Stimulated activated naive CD8-positive, alpha-beta T cell treated with anti-CD3 and anti-CD28 coated beads, Interleukin-15, amount 100 ng/mL, for 72 hours (primary cell): ENCODE measurements around the gene ABCC8.

Experiments
- ATAC-seq: fragments of 150-1000 bp; cut with Tn5 transposase; 2 replicates; pipeline ENCODE4 v1.10.0; 2021; ENCODE audit warnings: mild to moderate bottlenecking, moderate library complexity
- DNase-seq, 2 donors: peaks; one replicate each; pipeline ENCODE4 v3.0.0; 2021 to 2022
- H3K27ac Mint-ChIP-seq, 2 donors: one replicate each; pipeline ENCODE4 v1.8.0; 2022; ENCODE audit warnings: mild to moderate bottlenecking in 2 of 2, mixed read lengths in 2 of 2, moderate library complexity in 2 of 2
- H3K27me3 Mint-ChIP-seq: one replicate; pipeline ENCODE4 v1.8.0; 2022; ENCODE audit warnings: mixed read lengths
- H3K4me1 Mint-ChIP-seq: one replicate; pipeline ENCODE4 v1.8.0; 2022; ENCODE audit warnings: mild to moderate bottlenecking, mixed read lengths
- H3K4me3 Mint-ChIP-seq, 2 donors: one replicate each; pipeline ENCODE4 v1.8.0; 2022; ENCODE audit warnings: mild to moderate bottlenecking in 2 of 2, mixed read lengths in 2 of 2, moderate library complexity in 1 of 2
- H3K9me3 Mint-ChIP-seq, 2 donors: one replicate each; pipeline ENCODE4 v1.8.0; 2022; ENCODE audit warnings: mixed read lengths in 2 of 2

ABCC8 gene

DNA sequence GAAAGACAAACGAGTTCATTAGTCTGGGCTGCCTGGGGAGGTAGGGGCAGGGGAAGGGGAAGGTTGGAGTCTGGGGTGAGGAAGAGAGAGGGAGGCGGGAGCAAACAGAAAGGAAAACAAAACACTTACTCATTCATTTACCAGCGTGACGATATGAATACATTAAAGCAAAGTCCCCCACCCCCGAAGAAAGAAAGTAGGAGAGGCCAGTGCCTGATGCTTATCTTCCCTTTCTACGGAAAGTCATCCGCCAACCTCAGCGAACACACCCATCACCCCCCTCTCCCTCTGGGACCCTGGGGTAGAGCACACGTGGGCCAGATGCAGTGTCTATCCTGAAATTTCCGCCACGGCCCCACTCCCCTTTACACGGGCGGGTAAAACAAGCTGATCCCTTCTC, 13.7 kb downstream of the ABCC8 start:
- ATAC-seq (no peak), DNase-seq (no peak)
- Mint-ChIP-seq H3K27ac (no peak overlapping the region), H3K27me3 (peaks cover 13% of the 10 kb centered on the region), H3K4me3 (no peak overlapping the region), H3K9me3 (no peaks in the 10 kb centered on the region), H3K4me1 (no peaks in the 10 kb centered on the region)

DNA sequence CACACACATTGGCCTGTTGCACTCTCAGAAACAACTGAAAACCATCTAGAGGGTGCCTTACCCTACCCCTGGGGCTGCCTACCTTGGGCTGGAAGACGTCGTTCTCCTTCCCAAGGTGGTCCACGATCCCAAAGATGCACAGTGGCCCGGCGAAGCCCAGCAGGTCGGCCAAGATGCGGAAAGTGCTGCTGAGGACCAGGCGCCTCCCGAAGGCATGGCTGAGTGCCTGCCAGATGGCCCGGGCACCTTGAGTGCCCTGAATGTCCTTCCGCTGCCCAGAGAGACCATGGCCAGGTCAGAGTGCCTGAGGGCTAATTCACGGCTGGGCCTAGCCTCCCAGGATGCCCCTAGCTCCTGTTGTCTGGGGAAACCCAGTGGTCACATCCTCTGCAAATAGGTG, 16.2 kb downstream of the ABCC8 start:
- H3K4me1 Mint-ChIP-seq = no peaks in the 10 kb centered on the region
- H3K4me3 Mint-ChIP-seq = no peak overlapping the region
- ATAC-seq (no peak), DNase-seq (no peak)
- H3K9me3 Mint-ChIP-seq = no peaks in the 10 kb centered on the region
- peaks cover 22% of the 10 kb centered on the region for H3K27me3 Mint-ChIP-seq
- no peak overlapping the region for H3K27ac Mint-ChIP-seq

DNA sequence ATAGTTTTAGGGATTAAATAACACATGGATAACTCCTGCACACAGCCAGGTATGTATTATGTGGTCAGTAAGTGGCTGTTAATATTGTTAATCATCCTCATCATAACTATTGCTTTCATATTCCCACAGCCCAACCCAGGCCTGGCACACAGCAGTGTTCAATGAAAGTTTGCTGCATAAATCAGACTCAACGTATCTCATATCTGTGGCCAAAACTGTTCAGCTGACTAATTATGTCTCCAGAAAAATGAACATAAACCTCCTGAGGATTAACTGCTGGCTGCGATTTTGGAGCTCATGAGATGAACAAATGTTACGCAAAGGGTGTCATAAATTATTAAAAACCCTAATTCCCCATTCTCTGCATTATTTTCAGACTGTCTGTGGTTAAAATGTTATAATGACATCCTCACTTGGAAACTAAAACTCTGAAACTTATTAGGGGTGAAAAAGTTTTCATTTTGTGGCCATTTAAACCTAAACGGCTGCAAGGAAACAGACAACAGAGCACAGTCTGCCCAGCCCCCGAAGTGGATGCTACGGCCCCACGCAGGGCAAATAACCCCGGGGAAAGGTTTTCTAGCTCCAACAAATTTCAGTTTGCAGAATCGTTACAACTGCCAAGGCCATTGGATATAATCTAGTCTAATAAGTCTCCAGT, 17.3 kb downstream of the ABCC8 start:
- DNase-seq (no peak), ATAC-seq (no peak)
- Mint-ChIP-seq H3K27ac (no peak overlapping the region), H3K4me3 (no peak overlapping the region), H3K9me3 (no peaks in the 10 kb centered on the region), H3K27me3 (peaks cover 22% of the 10 kb centered on the region), H3K4me1 (no peaks in the 10 kb centered on the region)

DNA sequence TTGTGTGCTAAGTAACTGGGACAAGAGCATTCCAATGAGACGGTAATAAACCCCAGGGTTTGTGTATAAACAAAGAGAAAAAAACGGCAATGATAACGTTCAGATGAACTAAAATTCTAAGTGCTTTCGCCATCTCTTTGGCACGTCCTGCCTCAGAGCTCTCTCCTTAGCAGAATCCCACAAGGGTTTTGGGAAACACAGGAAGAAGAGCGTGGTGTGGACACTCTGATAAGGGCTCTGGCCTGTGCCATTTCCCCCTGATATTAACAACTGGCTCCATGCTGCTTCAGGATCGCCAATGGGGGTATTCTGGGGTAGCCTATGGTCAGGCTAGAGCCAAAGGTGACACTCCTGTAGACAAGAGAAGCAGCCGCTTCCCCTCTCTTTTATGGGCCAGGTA, 18.4 kb downstream of the ABCC8 start:
- Mint-ChIP-seq H3K27ac (no peak overlapping the region), H3K4me1 (no peaks in the 10 kb centered on the region)

DNA sequence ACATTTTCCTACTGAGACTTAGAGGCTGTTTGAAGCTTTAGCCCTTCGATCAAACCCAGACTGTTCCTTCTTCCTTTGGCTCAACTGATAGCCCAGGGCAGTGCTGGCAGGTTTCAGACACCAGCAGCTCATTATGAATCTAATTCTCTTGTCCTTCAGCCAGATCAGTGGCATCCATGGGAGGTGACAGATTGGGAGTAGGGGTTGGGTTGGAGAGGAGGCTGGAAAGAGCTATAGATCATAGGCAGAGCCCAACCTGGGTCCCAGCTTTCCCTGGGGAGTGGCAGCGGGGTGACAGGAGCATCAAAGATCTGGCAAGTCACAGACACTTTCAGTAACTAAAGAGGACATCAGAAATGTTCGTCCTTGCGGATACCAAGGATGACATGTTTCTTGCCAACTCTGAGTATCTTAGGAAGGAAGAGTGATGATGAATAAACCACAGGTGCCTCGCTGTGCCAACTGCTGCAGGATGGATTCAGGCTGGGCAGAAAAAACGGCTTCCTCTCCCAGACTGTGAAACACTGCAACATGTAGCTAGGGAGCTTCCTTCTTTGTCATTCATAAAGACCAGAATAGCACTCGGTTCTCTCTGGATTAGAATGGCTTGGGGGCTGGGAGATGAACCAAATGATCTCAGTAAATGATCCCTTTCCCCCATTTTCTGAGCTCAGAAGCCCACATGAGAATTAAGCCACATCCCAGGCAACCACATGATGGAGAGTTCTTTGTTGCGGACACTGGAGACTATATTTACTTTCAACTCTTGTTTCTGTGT, 19.1 kb downstream of the ABCC8 start:
- H3K4me3 Mint-ChIP-seq = no peak overlapping the region
- no peak overlapping the region for H3K27ac Mint-ChIP-seq
- no peaks in the 10 kb centered on the region for H3K4me1 Mint-ChIP-seq
- DNase-seq (no peak), ATAC-seq (no peak)
- peaks cover 22% of the 10 kb centered on the region for H3K27me3 Mint-ChIP-seq
- H3K9me3 Mint-ChIP-seq = no peaks in the 10 kb centered on the region

More for the DNA sequence above, 18.4 kb downstream of the ABCC8 start:
- Mint-ChIP-seq H3K9me3 (no peaks in the 10 kb centered on the region), H3K4me3 (no peak overlapping the region), H3K27me3 (peaks cover 22% of the 10 kb centered on the region)
- ATAC-seq (no peak), DNase-seq (no peak)

DNA sequence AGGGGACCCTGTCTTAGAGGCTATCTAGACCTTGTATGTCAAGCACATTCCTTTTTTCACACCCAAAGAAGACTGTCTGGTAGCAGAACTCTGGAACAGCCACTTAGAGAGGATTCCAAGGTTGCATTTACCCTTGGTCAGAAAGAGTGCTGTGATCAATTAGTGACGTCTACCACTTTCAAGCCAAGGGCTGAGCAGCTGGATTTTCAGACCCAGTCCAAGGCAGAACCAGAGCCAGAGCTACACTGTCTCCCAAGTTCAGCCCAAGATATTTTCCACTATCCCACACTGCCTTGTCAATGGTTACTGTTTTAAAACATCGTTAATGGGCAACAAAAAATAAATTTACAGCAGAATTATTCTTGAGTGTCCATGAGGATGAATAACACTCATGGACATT, 24.0 kb downstream of the ABCC8 start:
- Mint-ChIP-seq H3K4me1 (no peaks in the 10 kb centered on the region), H3K27ac (no peak overlapping the region), H3K4me3 (no peak overlapping the region), H3K9me3 (no peaks in the 10 kb centered on the region), H3K27me3 (peaks cover 19% of the 10 kb centered on the region)
- no peak for DNase-seq
- ATAC-seq = no peak

DNA sequence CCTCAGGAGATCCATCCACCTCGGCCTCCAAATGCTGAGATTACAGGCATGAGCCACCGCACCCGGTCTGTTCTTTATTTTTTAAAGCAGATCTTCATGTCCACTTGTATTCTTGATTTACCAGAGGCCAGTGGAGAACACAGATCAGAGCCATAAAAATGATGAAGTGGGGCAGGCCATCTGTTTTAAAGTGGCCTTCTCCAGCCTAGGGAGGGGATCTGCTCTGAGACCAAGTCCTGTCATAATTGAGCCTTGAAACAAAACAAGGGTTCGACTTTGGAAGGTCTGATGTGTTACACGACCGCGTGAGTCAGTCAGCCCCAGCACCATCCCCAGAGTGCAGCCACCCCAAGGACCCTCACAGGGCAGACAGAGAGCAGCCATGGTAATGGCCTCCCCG, 27.5 kb downstream of the ABCC8 start:
- no peaks in the 10 kb centered on the region for H3K9me3 Mint-ChIP-seq
- no peak overlapping the region for H3K4me3 Mint-ChIP-seq
- no peak for DNase-seq
- H3K27ac Mint-ChIP-seq = no peak overlapping the region
- no peak for ATAC-seq
- peaks cover 6% of the 10 kb centered on the region for H3K27me3 Mint-ChIP-seq
- no peaks in the 10 kb centered on the region for H3K4me1 Mint-ChIP-seq

DNA sequence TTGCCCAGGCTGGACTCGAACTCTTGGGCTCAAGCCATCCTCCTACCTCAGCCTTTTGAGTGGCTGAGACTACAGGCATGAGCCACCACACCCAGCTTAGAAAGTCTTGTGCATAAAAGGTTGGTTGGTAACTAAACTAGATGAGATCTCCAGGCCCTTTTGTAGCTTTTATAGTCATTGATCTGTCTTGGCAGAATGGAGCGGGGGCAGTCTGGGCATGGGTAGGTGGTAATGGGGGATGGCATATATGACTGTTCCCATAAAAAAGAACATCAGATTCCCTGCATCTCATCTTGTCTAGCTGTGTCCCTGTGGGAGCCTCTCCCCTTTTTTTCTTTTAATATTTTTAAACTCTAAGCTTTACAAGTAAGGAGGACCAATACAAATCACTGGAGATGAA, 30.2 kb downstream of the ABCC8 start:
- Mint-ChIP-seq H3K4me1 (no peaks in the 10 kb centered on the region), H3K27me3 (peaks cover 8% of the 10 kb centered on the region), H3K27ac (no peak overlapping the region), H3K4me3 (no peak overlapping the region), H3K9me3 (peaks cover 0 to 2% of the 10 kb centered on the region in 2 donors)
- ATAC-seq (no peak), DNase-seq (no peak)

DNA sequence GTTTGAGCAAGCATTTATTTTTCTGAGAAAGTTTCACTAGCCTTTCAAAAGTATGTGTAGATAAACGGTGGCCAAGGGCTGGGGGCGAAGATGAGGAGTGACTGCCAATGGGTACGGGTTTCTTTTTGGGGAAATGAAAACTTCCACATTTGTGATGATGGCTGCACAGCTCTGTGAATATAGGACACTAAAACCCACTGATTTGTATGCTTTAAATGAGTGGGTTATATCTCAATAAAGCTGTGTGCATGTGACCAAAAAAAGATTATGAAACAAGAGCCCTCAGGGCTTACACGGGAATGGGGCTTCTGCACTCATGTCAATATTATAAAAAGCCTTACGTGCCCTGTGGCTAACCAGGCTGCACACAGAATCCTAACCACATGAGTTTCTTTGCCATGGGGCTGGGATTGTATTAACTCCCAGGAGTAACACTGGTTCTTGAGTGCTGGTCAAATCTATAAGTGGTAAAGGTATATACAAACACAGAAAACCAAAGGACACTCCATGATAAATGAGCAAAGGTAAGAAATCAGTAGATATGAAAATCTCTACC, 31.3 kb downstream of the ABCC8 start:
- Mint-ChIP-seq H3K4me1 (no peaks in the 10 kb centered on the region), H3K27ac (no peak overlapping the region), H3K4me3 (no peak overlapping the region), H3K9me3 (peaks cover 0 to 9% of the 10 kb centered on the region in 2 donors), H3K27me3 (peaks cover 14% of the 10 kb centered on the region)
- DNase-seq (no peak), ATAC-seq (no peak)

DNA sequence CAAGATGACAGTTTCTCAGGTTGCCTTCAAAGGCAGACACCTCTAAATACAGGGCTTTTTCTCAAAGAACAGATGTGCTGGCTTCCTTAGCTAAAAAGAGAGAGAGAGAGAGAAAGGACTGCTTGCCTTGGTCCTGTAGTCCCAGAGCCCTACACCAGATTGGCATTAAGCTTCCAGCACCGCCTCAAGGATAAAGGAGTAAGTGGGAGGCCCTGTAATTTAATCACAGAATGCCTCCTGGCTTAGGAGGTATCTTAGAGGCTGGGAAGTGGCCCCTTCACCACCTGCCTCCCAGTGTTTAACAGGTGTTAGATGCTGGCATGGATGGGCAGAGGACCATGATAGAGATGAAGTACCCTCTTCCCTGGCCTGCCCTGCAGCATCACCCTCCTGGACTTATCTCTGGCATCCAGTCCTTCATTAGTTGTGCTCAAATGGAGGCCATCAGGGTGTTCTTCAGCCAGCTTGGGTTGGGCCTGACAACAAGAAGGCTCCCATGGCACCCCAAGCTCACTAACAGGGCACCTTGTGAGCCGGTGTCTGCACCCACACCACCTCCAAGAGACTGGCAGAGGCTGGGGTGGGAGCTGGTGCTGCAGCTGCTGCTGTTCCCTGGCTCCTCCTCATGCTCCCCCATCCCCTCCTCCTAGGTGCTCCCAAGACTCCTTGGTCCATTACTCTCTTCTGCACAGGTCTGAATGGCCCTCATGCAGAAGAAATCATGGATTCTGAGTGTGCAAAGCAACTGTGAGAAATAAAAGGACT, 32.5 kb downstream of the ABCC8 start:
- Mint-ChIP-seq H3K9me3 (peaks cover 0 to 9% of the 10 kb centered on the region in 2 donors), H3K4me3 (no peak overlapping the region), H3K4me1 (peaks cover 8% of the 10 kb centered on the region), H3K27ac (no peak overlapping the region), H3K27me3 (peaks cover 24% of the 10 kb centered on the region)
- no peak for DNase-seq
- ATAC-seq = no peak

DNA sequence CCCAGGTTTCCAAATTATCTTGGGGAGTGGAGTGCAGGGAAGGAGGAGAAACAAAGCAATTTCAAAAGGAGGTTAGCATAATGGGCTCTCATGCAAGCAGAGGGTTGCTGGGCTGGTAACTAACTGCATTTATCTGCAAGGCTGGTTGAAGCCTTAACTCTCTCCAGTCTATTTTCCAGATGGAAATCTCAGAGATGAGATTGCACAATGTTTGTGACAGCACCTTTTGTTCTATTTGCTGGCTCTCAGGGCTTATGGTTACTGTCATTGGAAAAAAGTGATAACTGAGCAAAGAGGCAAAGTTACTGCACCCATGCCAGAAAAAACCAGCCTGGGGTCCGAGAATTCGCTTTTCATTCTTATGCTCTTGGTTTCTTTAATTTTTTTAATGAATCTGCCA, 33.2 kb downstream of the ABCC8 start:
- H3K4me1 Mint-ChIP-seq = peaks cover 13% of the 10 kb centered on the region
- DNase-seq = no peak
- H3K27me3 Mint-ChIP-seq = peaks cover 29% of the 10 kb centered on the region
- H3K27ac Mint-ChIP-seq = peak overlapping the region in 1 of 2 donors; percentile 68
- H3K4me3 Mint-ChIP-seq = no peak overlapping the region
- ATAC-seq = no peak
- H3K9me3 Mint-ChIP-seq = peaks cover 0 to 9% of the 10 kb centered on the region in 2 donors

DNA sequence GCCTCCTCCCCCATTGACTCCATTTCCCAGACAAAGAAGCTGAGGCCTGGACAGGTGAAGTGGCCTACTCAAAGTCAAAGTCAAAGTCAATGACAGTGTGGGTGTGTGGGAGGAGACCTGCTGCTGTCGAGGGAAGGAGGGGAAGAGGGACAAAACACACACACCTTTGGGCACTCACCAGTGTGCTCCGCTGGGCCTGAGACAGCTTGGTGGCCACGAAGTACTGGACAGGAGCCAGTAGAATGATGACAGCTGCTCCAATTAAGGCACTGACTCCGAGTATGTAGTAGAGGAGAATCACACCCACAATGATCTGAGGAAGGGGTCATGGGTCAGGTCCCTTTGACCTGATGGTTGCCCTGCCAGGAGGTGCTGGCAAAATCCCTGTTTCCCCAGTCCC, 33.6 kb downstream of the ABCC8 start:
- peak overlapping the region in 1 of 2 donors; percentile 68 for H3K27ac Mint-ChIP-seq
- H3K9me3 Mint-ChIP-seq = peaks cover 0 to 9% of the 10 kb centered on the region in 2 donors
- DNase-seq (no peak), ATAC-seq (no peak)
- H3K4me1 Mint-ChIP-seq = peaks cover 13% of the 10 kb centered on the region
- peaks cover 25% of the 10 kb centered on the region for H3K27me3 Mint-ChIP-seq
- H3K4me3 Mint-ChIP-seq = no peak overlapping the region

DNA sequence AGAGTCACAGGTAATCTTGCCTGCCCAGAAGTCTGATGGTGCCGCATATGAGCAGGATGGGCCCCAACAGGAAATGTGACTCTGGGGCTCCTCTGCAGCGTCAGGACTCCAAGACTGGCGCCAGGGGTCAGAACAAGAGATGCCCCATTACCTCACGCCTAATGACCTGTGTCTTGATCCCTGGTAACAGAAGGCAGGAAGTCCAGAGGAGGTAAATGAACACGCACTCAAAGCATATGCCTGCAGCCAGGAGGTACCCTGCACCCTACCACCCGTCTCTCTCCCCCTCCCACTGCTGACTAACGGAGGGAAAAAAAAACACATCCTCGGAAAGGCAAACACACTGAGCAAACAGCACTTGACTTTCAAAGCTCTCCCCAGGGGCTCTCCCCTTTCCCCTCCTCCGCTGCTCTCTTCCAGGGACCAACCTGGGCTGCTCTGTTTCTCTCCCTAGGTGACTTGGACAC, 37.3 kb downstream of the ABCC8 start:
- ATAC-seq (peak; percentile 37), DNase-seq (no peak)
- peaks cover 0 to 9% of the 10 kb centered on the region in 2 donors for H3K9me3 Mint-ChIP-seq
- H3K27ac Mint-ChIP-seq = peak overlapping the region in 1 of 2 donors; percentile 72
- peaks cover 24% of the 10 kb centered on the region for H3K27me3 Mint-ChIP-seq
- peak overlapping the region in 1 of 2 donors; percentile 9 for H3K4me3 Mint-ChIP-seq
- peaks cover 13% of the 10 kb centered on the region for H3K4me1 Mint-ChIP-seq

DNA sequence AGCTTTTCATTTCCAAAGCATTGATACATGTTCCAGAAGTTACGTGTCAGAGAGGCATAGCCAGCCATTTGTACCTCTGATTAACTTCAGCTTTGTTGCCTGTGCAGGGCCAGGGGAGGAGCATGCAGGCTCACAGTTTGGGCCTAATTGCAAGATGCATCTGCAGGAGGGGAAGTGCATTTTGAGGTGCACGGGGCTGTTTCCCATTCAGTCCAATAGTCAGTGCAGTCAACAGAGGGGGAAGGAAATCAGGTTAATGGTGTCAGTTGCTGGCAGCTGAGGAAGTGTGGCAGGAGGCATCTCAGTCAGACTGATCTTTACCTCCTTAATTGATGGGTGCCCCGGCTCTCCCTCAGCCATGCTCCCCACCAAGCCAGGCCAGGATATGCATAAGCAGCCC, 39.3 kb downstream of the ABCC8 start:
- Mint-ChIP-seq H3K27ac (no peak overlapping the region), H3K9me3 (peaks cover 0 to 9% of the 10 kb centered on the region in 2 donors), H3K4me1 (peaks cover 13% of the 10 kb centered on the region), H3K27me3 (peaks cover 24% of the 10 kb centered on the region), H3K4me3 (no peak overlapping the region)
- DNase-seq (no peak), ATAC-seq (no peak)

DNA sequence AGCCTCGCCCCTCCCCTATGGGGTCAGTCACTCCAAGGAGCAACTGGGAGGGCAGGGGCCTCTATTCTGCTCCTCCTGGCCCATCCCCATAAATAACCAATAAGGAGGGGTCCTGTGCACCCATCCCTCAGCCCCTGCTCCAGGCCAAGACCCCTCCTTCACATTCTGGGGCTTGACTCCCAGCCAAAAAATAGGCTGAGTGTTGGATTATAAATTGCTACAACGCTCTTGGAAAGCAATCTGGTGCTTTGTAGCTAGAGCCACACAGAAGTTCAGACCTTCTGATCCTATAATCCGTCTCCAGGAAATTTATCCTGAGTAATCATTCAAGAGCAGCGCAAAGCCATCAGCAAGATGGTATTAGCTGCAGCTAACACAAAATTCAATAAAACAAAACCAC, 42.5 kb downstream of the ABCC8 start:
- H3K9me3 Mint-ChIP-seq = no peaks in the 10 kb centered on the region
- H3K27me3 Mint-ChIP-seq = peaks cover 6% of the 10 kb centered on the region
- ATAC-seq = no peak
- H3K4me1 Mint-ChIP-seq = peaks cover 5% of the 10 kb centered on the region
- H3K27ac Mint-ChIP-seq = no peak overlapping the region
- no peak for DNase-seq
- no peak overlapping the region for H3K4me3 Mint-ChIP-seq
